Measurements from ENCODE around the gene KIF20B. TPM values are rescaled to one million over a fixed set of nuclear protein-coding genes. Genes with fewer than 3 reads are reported as not detected.

KIF20B gene
- total RNA-seq, 1 donor from 2014 or later: 2.5 TPM

DNA sequence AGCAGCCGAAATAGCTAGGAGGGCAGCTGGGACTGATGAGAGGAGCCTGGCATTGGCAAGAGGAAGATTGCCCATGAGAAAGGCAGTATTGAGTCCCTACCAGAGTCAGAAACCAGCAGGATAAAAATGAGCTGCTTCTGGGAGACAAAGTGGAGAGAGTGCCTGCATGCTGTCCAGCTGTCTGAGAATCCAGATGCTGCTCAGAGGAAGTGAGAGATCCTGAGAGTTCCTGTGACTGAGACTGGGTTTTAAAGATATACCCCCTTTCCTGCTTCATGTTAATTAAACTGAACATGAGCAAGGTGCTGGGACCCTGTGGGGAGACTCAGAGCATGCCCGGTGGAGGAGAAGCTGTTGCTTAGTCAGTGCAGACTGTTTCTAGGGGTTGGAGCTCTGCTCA lies 107.5 kb downstream of the KIF20B start:
- no peak overlapping the region for H3K4me3 ChIP-seq
- H3K36me3 ChIP-seq: no peaks in the 10 kb centered on the region
- no peak overlapping the region for H3K27ac ChIP-seq
- intact Hi-C loops (cut with DNase I): no loop called here
- TF ChIP-seq, protein P1, sequence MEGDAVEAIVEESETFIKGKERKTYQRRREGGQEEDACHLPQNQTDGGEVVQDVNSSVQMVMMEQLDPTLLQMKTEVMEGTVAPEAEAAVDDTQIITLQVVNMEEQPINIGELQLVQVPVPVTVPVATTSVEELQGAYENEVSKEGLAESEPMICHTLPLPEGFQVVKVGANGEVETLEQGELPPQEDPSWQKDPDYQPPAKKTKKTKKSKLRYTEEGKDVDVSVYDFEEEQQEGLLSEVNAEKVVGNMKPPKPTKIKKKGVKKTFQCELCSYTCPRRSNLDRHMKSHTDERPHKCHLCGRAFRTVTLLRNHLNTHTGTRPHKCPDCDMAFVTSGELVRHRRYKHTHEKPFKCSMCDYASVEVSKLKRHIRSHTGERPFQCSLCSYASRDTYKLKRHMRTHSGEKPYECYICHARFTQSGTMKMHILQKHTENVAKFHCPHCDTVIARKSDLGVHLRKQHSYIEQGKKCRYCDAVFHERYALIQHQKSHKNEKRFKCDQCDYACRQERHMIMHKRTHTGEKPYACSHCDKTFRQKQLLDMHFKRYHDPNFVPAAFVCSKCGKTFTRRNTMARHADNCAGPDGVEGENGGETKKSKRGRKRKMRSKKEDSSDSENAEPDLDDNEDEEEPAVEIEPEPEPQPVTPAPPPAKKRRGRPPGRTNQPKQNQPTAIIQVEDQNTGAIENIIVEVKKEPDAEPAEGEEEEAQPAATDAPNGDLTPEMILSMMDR (IDR thresholded peaks at IDR 0.05): no peak
- no peak for TF ChIP-seq POLR2A (IDR thresholded peaks at IDR 0.05)
- TF ChIP-seq POLR2AphosphoS5 (IDR thresholded peaks at IDR 0.05; ENCODE audit: insufficient read depth in 1 of 2, low read depth in 1 of 2): no peak
- H3K9me3 ChIP-seq: no peaks in the 10 kb centered on the region
- no peak for DNase-seq (ENCODE audit: extremely low spot score in 2 of 2)
- H3K4me1 ChIP-seq: no peaks in the 10 kb centered on the region
- H3K27me3 ChIP-seq: no peaks in the 10 kb centered on the region

DNA sequence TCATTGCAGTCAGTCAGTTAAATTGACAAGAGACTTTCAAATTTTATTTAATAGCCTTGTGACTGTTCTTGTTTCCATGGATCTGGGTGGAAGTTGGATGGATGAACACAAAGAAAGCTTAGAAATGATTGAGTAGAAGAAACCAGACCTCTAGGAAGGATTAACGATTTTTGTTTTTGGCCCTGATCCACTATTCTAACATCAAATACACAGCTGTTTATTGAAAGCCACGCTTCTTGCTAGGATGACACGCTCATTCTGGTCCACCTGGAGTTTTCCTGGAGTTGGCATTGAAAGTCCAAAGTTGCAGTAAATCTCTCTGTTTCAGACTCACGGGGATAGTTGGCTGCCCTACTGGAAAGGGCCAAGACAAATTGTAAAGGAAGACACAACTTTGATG lies 108.4 kb downstream of the KIF20B start:
- Histone ChIP-seq H3K4me1 (no peaks in the 10 kb centered on the region), H3K27ac (no peak overlapping the region), H3K9me3 (no peaks in the 10 kb centered on the region), H3K36me3 (no peaks in the 10 kb centered on the region), H3K27me3 (no peaks in the 10 kb centered on the region), H3K4me3 (no peak overlapping the region)
- no peak for TF ChIP-seq POLR2AphosphoS5 (IDR thresholded peaks at IDR 0.05; ENCODE audit: insufficient read depth in 1 of 2, low read depth in 1 of 2)
- no peak for TF ChIP-seq POLR2A (IDR thresholded peaks at IDR 0.05)
- TF ChIP-seq, protein P1 (IDR thresholded peaks at IDR 0.05): no peak
- no peak for DNase-seq (ENCODE audit: extremely low spot score in 2 of 2)
- intact Hi-C loops (cut with DNase I): no loop called here

DNA sequence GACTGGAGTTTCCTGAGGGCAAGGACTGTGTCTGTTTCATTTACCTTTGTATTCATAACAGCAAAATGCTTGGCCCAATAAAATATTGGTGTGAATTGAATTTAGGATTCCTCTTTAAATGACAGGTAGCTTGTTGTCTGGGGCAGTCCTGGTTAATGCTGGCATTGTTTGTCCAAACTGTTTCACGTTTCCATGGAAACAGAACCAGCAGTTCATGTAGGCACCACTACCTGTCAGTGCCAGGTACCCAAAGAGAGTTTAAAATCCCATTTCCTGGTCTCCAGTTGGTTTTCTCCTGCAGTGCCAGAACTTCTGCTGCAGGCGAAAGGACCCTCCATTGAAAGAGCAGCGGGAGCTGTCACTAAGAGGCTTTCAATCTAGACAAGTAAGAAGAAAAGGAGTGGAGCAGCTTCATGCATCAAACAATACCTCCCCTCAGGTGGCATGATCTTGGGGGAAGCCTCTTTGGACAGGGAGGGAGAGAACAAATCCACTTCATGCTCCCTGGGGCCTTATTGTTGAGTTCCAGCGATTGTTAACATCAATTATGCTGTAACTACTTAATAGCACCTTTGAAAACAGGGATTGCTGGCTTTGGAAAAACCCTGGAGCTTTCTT lies 109.6 kb downstream of the KIF20B start:
- no peaks in the 10 kb centered on the region for H3K4me1 ChIP-seq
- no peaks in the 10 kb centered on the region for H3K9me3 ChIP-seq
- H3K27me3 ChIP-seq: no peaks in the 10 kb centered on the region
- H3K4me3 ChIP-seq: no peak overlapping the region
- intact Hi-C loops (cut with DNase I): no loop called here
- no peak for DNase-seq (ENCODE audit: extremely low spot score in 2 of 2)
- no peaks in the 10 kb centered on the region for H3K36me3 ChIP-seq
- H3K27ac ChIP-seq: no peak overlapping the region
- TF ChIP-seq POLR2AphosphoS5 (IDR thresholded peaks at IDR 0.05; ENCODE audit: insufficient read depth in 1 of 2, low read depth in 1 of 2): no peak
- TF ChIP-seq, protein P1 (IDR thresholded peaks at IDR 0.05): no peak
- TF ChIP-seq POLR2A (IDR thresholded peaks at IDR 0.05): no peak

DNA sequence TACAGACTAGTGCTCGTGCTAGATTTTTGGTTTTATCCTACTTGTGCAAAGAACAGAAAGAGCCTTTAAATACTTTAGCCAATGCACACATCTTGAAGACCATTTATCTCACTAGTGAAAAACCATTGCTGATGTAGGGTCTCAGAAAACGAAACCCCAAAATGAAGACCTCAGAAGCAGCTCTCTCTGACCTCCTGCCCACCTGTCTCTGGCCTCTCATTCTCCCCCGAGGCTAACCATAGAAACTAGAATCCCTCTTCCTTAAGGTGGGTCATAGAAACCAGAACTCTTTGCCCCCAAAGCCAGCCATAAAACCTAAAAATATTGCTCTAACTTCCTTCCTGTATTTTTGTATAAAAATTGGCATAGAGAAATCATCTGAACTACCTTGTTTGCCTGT lies 112.2 kb downstream of the KIF20B start:
- Histone ChIP-seq H3K27me3 (no peaks in the 10 kb centered on the region), H3K36me3 (no peaks in the 10 kb centered on the region), H3K9me3 (no peaks in the 10 kb centered on the region), H3K4me1 (no peaks in the 10 kb centered on the region), H3K4me3 (no peak overlapping the region), H3K27ac (no peak overlapping the region)
- no peak for DNase-seq (ENCODE audit: extremely low spot score in 2 of 2)
- TF ChIP-seq POLR2A (IDR thresholded peaks at IDR 0.05) (no peak), POLR2AphosphoS5 (IDR thresholded peaks at IDR 0.05; ENCODE audit: insufficient read depth in 1 of 2, low read depth in 1 of 2) (no peak)
- TF ChIP-seq, protein P1 (IDR thresholded peaks at IDR 0.05): no peak
- intact Hi-C loops (cut with DNase I): no loop called here

DNA sequence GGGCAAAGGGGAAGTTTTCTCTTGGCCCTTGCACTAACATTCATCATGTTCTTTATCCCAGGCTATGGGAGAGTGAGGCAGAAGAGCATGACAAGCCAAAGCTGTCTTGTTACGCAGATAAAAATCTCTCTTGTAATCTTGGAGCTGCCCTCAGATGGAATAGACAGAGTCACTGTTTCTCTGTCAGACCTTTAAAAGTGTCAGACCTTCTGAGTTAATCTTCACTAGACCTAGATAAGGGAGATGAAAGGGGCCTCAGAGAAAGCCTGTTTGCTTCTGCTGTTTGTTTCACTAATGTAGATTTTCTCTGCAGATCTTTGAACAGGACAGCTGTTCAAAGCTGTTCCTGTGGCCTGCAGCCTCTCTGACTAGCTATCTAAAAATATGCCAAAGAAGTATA lies 112.9 kb downstream of the KIF20B start:
- Histone ChIP-seq H3K27me3 (no peaks in the 10 kb centered on the region), H3K36me3 (no peaks in the 10 kb centered on the region), H3K4me3 (no peak overlapping the region), H3K4me1 (no peaks in the 10 kb centered on the region), H3K9me3 (no peaks in the 10 kb centered on the region), H3K27ac (no peak overlapping the region)
- DNase-seq (ENCODE audit: extremely low spot score in 2 of 2): no peak
- TF ChIP-seq POLR2AphosphoS5 (IDR thresholded peaks at IDR 0.05; ENCODE audit: insufficient read depth in 1 of 2, low read depth in 1 of 2) (no peak), POLR2A (IDR thresholded peaks at IDR 0.05) (no peak)
- TF ChIP-seq, protein P1 (IDR thresholded peaks at IDR 0.05): no peak
- intact Hi-C loops (cut with DNase I): no loop called here
